Activated CD8-positive, alpha-beta memory T cell treated with anti-CD3 and anti-CD28 coated beads, Interleukin-2, amount 50 U/mL, for 24 hours (primary cell): ENCODE data around the gene DPP10.

ENCODE experiments used
- DNase-seq: peaks from one replicate; pipeline ENCODE4 v3.0.0-alpha.2; 2020; ENCODE audit errors: extremely low read depth

DPP10 gene

GRCh38 chr2:114805195-114805594 is 362.8 kb downstream of the DPP10 start:
- DNase-seq: no peak

- no peak for DNase-seq
These were observed 367.7 kb downstream of the DPP10 start for GRCh38 chr2:114810092-114810491.

- DNase-seq: no peak
These were observed 369.8 kb downstream of the DPP10 start for GRCh38 chr2:114812261-114812660.

- no peak for DNase-seq
These were observed 371.9 kb downstream of the DPP10 start for GRCh38 chr2:114814355-114814754.

GRCh38 chr2:114821055-114821454 is 378.6 kb downstream of the DPP10 start:
- DNase-seq: no peak

- no peak for DNase-seq
These were observed 401.5 kb downstream of the DPP10 start for GRCh38 chr2:114843963-114844362.

- no peak for DNase-seq
These were observed 414.8 kb downstream of the DPP10 start for GRCh38 chr2:114857196-114857595.

- DNase-seq: no peak
These were observed 417.5 kb downstream of the DPP10 start for GRCh38 chr2:114859726-114860510.

GRCh38 chr2:114862243-114862642 is 419.8 kb downstream of the DPP10 start:
- DNase-seq: no peak

GRCh38 chr2:114864901-114865300 is 422.5 kb downstream of the DPP10 start:
- DNase-seq: no peak

GRCh38 chr2:114880046-114880445 is 437.6 kb downstream of the DPP10 start:
- DNase-seq: no peak

GRCh38 chr2:114919985-114920384 is 477.5 kb downstream of the DPP10 start:
- no peak for DNase-seq

- DNase-seq: no peak
These were observed 479.6 kb downstream of the DPP10 start for GRCh38 chr2:114922076-114922475.

- no peak for DNase-seq
These were observed 483.1 kb downstream of the DPP10 start for GRCh38 chr2:114925296-114926255.

- DNase-seq: no peak
These were observed 483.9 kb downstream of the DPP10 start for GRCh38 chr2:114926303-114926702.

- no peak for DNase-seq
These were observed 486.8 kb downstream of the DPP10 start for GRCh38 chr2:114929225-114929624.

- DNase-seq: no peak
These were observed 491.3 kb downstream of the DPP10 start for GRCh38 chr2:114933671-114934241.

- no peak for DNase-seq
These were observed 492.6 kb downstream of the DPP10 start for GRCh38 chr2:114935031-114935430.

- DNase-seq: no peak
These were observed 495.0 kb downstream of the DPP10 start for GRCh38 chr2:114937366-114937930.

GRCh38 chr2:114940785-114941458 is 498.5 kb downstream of the DPP10 start:
- DNase-seq: no peak

GRCh38 chr2:114949228-114949804 is 506.9 kb downstream of the DPP10 start:
- no peak for DNase-seq
